22Rv1 (cell line): ENCODE data around the gene MRPL21.

ENCODE experiments used
- ZFX ChIP-seq: fragments of 450-650 bp; IDR thresholded peaks from 2 replicates; pipeline ENCODE4 v1.6.1; 2017; ENCODE audit warnings: antibody characterized with exemption, borderline replicate concordance
- TF ChIP-seq, protein P1 (sequence below): fragments of 450-650 bp; IDR thresholded peaks from 2 replicates; pipeline ENCODE4 v1.5.1; 2017; ENCODE audit warnings: mild to moderate bottlenecking

DNA sequence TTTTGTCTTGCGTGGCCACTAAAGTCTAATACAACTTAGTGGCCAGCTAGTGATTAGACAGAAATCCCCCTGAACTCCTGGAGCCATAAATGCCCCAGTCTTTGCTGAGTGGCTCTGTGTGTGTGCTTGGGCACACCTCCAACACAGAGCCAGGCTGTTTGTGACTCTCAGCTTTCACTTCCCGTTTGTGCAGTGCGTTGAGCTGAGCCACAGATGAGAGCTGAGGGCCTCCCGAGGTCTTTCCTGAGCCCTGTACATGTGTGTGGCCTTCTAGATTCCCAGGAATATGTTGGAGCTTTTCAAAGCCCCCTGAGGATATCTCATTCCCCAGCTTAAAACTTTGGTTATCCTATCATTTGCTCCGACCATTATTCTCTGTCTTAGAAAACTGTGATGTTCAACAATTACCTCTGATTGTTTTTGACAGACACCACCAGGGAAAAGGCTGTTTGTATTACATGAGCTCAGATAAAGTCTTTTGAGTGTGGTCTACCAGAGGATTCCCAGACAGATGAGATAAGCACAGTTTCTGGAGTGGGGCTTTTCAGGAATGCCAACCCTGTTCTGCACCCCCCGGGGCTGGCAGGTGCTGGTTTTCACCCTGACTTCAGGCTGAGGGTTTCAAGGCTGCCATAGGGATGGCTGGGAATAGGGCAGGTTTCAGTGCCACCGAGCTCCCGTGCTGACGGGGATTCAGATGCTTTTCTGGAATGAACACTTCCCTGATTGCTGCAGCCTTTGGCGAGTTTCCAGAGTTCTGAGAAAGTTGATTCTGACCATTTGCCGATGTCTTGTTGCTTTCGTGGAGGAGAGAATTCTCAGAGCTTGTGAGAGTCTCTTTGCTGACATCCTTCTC is 23.9 kb upstream of the MRPL21 start:
- TF ChIP-seq, protein P1, sequence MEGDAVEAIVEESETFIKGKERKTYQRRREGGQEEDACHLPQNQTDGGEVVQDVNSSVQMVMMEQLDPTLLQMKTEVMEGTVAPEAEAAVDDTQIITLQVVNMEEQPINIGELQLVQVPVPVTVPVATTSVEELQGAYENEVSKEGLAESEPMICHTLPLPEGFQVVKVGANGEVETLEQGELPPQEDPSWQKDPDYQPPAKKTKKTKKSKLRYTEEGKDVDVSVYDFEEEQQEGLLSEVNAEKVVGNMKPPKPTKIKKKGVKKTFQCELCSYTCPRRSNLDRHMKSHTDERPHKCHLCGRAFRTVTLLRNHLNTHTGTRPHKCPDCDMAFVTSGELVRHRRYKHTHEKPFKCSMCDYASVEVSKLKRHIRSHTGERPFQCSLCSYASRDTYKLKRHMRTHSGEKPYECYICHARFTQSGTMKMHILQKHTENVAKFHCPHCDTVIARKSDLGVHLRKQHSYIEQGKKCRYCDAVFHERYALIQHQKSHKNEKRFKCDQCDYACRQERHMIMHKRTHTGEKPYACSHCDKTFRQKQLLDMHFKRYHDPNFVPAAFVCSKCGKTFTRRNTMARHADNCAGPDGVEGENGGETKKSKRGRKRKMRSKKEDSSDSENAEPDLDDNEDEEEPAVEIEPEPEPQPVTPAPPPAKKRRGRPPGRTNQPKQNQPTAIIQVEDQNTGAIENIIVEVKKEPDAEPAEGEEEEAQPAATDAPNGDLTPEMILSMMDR = no peak
- no peak for TF ChIP-seq ZFX
